Measurements from ENCODE around the gene RNU1-1.
"Not testable (repeated sequence)": the region's sequence is repeated elsewhere in the genome, so short reads cannot be mapped to it uniquely, and the experiment has no call there.

Gene RNU1-1

GRCh38 chr1:16475771-16476770, 38.0 kb downstream of the RNU1-1 start:
- peaks cover 65% of the 10 kb centered on the region for H3K36me3 ChIP-seq (ENCODE audit: insufficient read depth, low read length)
- not testable (repeated sequence) for H3K4me1 ChIP-seq (ENCODE audit: insufficient read depth, low read length); H2AFZ ChIP-seq (ENCODE audit: low read depth, low read length); H3K9me3 ChIP-seq (ENCODE audit: low read length); H3K4me3 ChIP-seq (ENCODE audit: low read length); H3K27me3 ChIP-seq (ENCODE audit: insufficient read depth, low read length)

DNA sequence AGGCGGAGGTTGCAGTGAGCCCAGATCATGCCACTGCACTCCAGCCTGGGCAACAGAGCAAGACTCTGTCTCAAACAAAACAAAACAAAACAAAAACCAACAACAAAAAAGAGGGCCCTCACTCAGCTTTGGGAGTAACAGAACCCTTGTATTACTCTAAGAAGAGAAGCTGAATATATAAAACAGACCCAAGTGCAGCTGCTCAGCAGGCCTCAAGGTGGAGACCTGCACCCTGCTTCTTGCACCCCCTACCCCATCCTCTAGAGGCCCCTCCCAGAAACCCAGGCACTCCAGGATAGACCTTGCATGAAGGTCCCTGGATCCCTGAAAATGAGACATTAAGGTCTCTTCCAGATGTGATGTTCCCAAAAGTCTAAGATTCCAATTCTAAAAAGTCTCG, 39.2 kb downstream of the RNU1-1 start:
- H3K36me3 ChIP-seq (ENCODE audit: insufficient read depth, low read length): peaks cover 56% of the 10 kb centered on the region
- not testable (repeated sequence) for H3K4me1 ChIP-seq (ENCODE audit: insufficient read depth, low read length); H3K9me3 ChIP-seq (ENCODE audit: low read length); H3K4me3 ChIP-seq (ENCODE audit: low read length); H3K27me3 ChIP-seq (ENCODE audit: insufficient read depth, low read length); H2AFZ ChIP-seq (ENCODE audit: low read depth, low read length)

GRCh38 chr1:16474166-16474800, 39.8 kb downstream of the RNU1-1 start:
- H3K36me3 ChIP-seq (ENCODE audit: insufficient read depth, low read length): peaks cover 55% of the 10 kb centered on the region
- no peaks in the 10 kb centered on the region for H3K4me1 ChIP-seq (ENCODE audit: insufficient read depth, low read length)
- no peaks in the 10 kb centered on the region for H3K9me3 ChIP-seq (ENCODE audit: low read length)
- H3K27me3 ChIP-seq (ENCODE audit: insufficient read depth, low read length): no peaks in the 10 kb centered on the region
- H2AFZ ChIP-seq (ENCODE audit: low read depth, low read length): no peak overlapping the region
- H3K4me3 ChIP-seq (ENCODE audit: low read length): no peak overlapping the region

GRCh38 chr1:16468558-16468957, 45.5 kb downstream of the RNU1-1 start:
- H3K27me3 ChIP-seq (ENCODE audit: insufficient read depth, low read length): no peaks in the 10 kb centered on the region
- H3K36me3 ChIP-seq (ENCODE audit: insufficient read depth, low read length): peaks cover 41% of the 10 kb centered on the region
- H3K4me3 ChIP-seq (ENCODE audit: low read length): no peak overlapping the region
- H3K9me3 ChIP-seq (ENCODE audit: low read length): no peaks in the 10 kb centered on the region
- H2AFZ ChIP-seq (ENCODE audit: low read depth, low read length): no peak overlapping the region
- H3K4me1 ChIP-seq (ENCODE audit: insufficient read depth, low read length): no peaks in the 10 kb centered on the region

DNA sequence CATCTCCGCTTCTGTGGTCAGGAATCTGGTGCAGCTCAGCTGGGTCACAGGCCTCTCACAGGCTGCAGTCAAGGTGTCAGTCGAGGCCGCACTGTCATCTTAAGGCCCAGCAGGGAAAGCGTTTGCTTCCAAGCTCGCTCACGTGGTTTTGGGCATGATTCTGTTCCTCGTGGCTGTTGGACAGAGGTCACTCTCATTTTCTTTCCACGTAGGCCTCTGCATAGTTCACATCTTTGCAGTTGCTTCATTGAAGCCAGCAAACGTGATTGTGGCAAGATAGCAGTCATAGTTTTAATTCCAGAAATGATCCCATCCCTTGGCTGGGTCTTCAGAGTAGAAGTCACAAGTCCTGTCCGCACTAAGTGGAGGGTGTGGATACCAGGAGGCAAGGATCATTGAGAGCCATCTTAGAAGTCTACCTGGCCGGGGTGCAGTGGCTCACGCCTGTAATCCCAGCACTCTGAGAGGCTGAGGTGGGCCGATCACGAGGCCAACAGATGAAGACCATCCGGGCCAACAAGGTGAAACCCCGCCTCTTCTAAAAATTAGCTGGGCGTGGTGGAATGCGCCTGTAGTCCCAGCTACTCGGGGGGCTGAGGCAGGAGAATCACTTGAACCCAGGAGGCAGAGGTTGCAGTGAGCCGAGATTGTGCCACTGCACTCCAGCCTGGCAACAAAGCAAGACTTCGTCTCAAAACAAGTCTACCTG, 49.0 kb downstream of the RNU1-1 start:
- H3K4me1 ChIP-seq (ENCODE audit: insufficient read depth, low read length): peaks cover 2% of the 10 kb centered on the region
- H3K36me3 ChIP-seq (ENCODE audit: insufficient read depth, low read length): peaks cover 36% of the 10 kb centered on the region
- H3K27me3 ChIP-seq (ENCODE audit: insufficient read depth, low read length): no peaks in the 10 kb centered on the region
- H3K9me3 ChIP-seq (ENCODE audit: low read length): no peaks in the 10 kb centered on the region
- H3K4me3 ChIP-seq (ENCODE audit: low read length): no peak overlapping the region
- no peak overlapping the region for H2AFZ ChIP-seq (ENCODE audit: low read depth, low read length)

Data from neuron (in vitro differentiated cells).